ENCODE results near the gene RTL1.

DNA sequence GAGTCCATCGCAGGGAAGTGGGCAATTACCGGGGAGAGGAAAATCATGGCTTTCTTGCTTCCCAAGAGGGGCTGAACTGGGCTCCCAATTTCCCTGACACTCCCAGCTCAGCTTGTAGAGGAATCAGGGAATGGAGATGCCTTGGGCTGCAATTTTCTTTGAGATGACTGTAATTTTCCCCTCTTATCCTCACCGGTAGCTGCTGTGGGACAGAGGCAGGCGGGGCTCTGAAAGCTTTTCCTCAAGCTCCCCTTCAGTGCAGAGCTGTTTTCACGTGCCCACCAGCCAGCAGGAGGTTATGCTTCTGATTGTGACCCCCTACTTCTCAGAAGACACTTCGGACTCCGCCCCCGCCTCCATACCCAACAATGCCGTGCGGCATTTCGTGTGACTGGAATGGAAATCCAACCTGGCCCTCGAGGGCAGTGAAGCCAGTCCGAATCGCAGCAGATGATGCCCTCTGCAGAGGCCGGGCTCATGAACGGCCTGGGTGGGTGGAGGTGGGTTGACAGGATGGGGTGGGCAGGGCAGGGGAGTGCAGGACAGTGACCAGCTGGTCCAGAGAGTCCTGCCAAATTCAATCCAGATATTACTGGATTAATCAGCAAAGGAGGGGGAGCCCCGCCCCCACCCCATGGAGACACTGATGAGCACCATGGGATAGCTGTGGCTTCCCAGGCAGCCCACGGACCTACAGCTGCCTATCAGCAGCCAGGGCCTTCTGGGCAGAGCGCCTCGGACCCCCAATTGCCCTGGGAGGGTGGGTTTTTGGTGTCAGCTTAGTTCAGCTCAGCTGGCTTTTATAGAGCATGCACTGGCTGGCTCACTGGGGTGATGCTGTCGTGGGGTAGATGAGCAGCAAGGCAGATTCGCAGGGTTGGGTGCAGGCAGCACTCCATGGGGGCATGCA is 37.6 kb downstream of the RTL1 start:
- no peak for TF ChIP-seq EZH2 (IDR thresholded peaks at IDR 0.05; ENCODE audit: low read length, unreplicated experiment)
- TF ChIP-seq, protein P1, sequence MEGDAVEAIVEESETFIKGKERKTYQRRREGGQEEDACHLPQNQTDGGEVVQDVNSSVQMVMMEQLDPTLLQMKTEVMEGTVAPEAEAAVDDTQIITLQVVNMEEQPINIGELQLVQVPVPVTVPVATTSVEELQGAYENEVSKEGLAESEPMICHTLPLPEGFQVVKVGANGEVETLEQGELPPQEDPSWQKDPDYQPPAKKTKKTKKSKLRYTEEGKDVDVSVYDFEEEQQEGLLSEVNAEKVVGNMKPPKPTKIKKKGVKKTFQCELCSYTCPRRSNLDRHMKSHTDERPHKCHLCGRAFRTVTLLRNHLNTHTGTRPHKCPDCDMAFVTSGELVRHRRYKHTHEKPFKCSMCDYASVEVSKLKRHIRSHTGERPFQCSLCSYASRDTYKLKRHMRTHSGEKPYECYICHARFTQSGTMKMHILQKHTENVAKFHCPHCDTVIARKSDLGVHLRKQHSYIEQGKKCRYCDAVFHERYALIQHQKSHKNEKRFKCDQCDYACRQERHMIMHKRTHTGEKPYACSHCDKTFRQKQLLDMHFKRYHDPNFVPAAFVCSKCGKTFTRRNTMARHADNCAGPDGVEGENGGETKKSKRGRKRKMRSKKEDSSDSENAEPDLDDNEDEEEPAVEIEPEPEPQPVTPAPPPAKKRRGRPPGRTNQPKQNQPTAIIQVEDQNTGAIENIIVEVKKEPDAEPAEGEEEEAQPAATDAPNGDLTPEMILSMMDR (conservative IDR thresholded peaks at IDR 0.05; ENCODE audit: low read depth, low read length): no peak
- TF ChIP-seq EZH2phosphoT487 (IDR thresholded peaks at IDR 0.05; ENCODE audit: borderline replicate concordance, low read length): no peak

Measured in PC-3 (cell line).